Effector CD8-positive, alpha-beta T cell (primary cell): ENCODE data around the gene PSMD9.

Source experiments
- DNase-seq: peaks from one replicate; lab custom pipeline; 2025; lab: John Stamatoyannopoulos, UW

The PSMD9 gene

DNA sequence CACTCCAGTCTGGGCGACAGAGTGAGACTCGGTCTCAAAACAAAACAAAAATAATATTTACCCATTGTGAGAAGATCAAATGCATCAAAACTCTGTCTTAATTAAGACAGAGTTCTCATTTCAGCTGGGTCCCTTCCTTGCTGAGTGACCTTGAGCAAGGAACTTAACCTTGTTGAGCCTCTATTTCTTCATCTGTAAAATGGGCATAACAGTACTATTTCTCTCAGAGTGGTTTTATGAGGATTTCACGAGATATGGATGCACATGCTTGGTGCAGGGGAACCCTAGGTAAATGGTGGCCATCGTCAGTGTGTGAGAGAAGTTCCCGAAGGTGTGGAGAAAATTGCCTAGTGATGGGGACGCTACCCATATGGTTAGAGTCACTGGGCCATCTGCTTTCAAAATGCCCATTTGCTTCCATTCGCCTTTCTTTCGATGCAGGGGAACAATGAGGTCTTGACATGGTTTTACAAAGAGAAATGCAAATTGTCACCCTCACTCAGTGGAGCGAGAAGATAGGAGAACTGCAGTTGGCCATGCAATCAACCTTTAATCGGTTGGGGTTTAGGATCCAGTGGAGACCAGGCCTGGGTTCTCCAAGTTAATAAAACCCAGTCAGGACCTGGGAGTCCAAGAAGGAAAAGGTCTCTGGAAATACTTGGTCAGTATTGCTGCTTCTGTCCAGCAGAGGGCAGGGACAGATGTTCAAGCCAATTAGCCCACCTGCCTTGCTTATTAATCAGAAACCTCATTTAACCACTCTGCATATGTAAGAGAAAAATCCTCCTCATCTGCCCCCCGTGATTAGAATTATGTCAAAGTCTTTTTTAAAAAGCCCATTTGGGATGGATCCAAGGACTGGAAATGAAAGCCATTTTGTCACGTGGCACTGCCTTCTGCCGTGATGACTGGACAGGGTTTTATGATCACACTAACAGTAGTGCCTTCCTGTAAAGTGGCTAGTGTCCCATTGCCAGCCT, 67.0 kb downstream of the PSMD9 start:
- DNase-seq = no peak

DNA sequence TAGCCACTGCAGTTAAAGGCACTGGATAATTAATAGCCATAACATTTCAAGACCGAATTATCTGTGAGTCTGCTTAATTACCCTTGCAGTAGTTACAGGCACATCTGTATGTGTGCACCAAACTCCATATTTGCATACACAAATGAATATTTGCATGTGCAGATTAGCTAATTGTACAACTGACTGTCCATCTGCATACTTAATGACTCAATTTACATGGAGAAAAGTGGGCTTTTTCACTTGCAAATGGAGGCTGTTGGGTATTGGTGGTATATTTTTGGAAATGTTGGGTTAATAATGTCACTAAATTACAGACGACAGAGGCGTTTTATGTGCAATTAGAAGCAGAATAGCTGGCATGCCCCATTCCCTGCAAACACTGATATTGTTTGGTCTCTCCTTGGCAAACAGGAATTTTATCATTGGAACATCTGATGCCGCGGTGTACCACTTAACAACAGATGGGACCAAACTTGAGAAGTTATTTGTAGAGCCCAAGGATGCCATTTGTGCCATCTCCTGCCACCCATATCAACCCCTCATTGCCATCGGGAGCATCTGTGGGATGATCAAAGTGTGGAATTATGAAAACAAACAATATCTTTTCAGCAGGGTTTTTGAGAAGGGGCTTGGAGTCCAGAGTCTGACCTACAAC, 69.4 kb downstream of the PSMD9 start:
- DNase-seq = no peak

DNA sequence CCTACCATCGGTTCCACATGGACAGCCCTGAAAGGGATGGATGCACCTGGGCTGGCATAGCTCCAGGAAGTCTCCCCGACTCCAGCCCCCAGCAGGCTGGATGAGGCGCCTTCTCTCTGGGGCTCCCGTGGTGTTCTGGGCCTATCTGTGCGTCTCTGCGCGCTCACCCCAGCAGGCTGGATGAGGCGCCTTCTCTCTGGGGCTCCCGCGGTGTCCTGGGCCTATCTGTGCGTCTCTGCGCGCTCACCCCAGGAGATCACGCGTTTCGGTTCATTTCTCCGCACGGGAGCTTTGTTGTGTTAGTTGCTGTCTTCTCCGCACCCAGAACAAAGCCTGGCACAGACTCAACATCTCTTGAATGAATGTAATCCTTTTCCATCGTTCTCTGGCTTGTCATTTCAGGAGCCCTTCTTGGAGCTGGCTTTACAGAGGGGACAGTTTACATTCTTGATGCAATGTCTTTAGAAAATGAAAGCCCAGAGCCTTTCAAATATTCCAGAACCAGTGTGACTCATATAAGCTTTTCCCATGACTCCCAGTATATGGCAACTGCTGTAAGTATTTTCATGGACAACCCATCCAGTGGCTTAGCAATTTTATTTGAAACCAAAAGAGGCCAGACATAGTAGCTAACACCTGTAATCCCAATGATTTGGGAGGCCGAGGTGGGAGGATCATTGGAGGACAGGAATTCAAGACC, 70.1 kb downstream of the PSMD9 start:
- DNase-seq = no peak

DNA sequence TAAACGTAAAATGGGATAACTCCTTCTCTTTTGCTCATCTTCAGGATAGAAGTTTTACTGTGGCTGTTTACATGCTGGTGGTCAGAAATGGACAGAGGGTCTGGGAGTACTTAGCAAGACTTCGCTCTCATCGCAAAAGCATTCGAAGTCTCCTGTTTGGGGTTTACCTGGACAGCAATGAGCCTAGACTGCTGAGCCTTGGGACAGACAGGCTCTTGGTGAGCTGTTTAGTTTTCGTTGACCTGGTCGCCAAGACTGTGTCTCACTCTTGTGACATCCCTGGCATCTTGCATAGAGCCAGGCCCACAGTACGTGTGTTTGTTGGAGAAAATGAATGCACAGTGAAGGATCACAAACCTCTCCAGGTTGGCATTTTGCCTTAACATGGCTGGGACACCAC, 72.0 kb downstream of the PSMD9 start:
- DNase-seq = no peak

DNA sequence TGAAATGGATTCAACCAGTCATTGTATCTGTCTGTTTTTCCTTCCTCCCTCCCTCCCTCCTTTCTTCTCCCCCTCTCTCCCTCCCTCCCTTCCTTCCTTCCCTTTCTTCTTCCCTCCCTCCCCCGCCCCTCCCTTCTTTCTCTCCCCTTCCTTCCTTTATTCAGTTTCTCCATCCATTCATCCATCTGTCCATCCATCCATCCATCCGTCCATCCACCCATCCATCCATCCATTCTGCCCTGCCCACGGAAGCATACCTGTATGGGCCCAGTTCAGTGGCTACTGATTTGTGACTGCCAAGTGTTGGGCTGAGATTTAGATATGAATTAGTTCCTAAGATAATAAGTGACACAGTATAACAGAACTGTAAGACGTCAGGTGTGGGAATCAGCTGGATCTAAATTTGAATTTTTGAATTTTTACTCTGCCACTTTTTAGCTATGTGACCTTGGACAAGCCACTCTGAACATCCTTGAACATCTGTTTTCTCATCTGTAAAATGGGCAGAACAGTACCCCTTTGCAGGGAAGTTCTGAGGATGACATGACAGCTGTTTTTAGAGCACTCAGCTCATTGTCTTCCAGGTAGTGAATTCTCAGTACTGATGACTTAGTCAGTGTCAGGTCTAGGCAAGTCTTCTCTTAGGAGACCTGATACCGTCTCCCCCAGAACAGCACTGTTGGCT, 72.7 kb downstream of the PSMD9 start:
- no peak for DNase-seq

DNA sequence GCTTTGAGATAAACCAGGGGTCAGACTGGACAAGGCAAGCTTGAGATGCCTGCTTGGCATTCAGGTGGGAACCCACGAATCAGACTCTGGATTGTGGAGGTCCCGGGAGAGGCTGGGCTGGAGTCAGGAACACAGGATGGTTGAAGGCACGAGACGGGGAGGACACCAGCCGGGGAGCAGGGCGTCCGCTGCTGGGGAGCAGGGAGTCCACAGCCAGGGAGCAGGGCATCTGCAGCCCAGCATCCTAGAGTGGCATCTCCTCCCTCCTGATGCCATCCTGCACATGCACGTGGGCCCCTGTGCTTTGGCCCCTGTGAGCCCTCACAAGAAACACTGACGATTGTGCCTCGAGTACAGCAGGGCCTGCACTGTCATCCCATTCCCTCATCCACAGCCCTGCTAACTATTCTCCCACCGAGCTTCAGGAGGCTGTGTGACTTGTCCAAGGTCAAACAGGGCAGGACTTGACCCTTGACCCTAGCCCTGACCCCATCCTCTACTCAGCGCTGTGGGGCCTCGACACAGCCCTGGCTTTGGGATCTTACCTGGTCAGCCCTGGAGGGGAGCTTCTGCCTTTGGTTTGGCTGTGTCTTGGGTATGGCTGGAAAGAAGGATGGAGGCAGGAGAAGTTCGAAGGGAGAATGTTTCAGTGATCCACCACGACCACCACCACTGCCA, 74.9 kb downstream of the PSMD9 start:
- DNase-seq = no peak

DNA sequence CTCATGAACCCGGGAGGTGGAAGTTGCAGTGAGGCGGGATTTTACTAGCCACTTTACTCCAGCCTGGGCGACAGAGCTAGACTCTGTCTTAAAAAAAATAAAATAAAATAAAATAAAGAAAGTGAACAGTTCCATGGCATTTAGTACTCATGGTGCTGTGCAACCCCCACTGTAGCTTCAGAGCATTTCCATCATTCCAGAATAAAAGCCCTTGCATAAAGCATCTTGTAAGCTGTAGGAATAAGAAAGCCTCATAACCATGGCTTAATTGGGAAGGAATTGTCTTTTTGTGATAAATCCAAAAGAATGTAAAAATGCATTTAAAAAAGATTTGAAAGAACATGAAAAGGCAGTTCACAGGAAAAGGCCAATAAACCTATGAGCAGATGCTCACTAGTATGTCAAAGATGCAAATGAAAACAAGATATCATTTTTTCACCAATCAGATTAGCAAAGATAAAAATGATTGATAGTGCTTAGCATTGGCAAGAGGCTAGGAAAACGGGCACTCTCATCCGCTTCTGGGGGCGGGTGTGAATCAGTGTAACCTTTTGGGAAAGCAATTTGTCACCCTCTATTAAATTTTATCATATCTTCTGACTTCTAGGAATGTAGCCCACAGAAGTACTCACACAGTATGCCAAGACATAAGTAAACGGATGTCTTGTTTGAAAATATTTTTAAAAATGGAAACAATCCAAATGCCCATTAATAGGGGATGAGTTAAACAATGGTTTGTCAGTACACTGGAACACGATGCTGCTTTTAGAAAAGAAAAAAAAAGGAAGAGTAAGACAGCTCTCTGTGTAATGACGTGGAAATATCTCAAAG, 76.4 kb downstream of the PSMD9 start:
- no peak for DNase-seq

DNA sequence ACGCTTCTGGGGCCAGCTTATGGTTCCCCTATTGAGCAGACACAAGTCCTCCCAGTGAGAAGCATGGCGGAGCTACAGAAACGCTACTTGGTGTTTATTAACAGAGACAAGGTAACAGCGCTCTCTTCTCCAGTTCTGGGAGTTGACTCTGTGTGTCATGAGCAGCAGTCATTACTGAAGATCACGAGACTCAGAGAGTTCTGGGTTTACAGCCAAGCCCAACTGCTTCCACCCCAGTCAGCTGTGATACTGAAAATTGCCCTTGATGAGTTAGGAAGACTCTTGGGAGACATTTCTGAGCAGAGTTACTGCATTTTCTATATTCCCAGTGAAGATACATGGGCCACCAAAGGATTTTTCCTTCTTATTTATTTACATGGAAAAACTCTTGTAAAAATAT, 78.4 kb downstream of the PSMD9 start:
- DNase-seq = no peak
